Activated CD8-positive, alpha-beta memory T cell treated with anti-CD3 and anti-CD28 coated beads, Interleukin-2, amount 50 U/mL, for 24 hours (primary cell): ENCODE results near the gene CITED2.
"Not testable (repeated sequence)": the region's sequence is repeated elsewhere in the genome, so short reads cannot be mapped to it uniquely, and the experiment has no call there.

ENCODE experiments used
- DNase-seq: peaks from one replicate; pipeline ENCODE4 v3.0.0-alpha.2; 2020; ENCODE audit errors: extremely low read depth

Gene CITED2

GRCh38 chr6:139374357-139375225 lies at the start of gene CITED2:
Gene CITED2, minus strand, starts transcription at chr6:139374648. Its CDS starts 704 bp downstream, at chr6:139373944.
- peak; percentile 77 for DNase-seq

- DNase-seq: no peak
Measured at GRCh38 chr6:139423037-139423703, 48.7 kb upstream of the CITED2 start.

GRCh38 chr6:139422105-139423036 lies 47.9 kb upstream of the CITED2 start:
- DNase-seq: no peak

GRCh38 chr6:139418481-139419132 lies 44.2 kb upstream of the CITED2 start:
- no peak for DNase-seq

- DNase-seq: no peak
Measured at GRCh38 chr6:139416146-139416545, 41.7 kb upstream of the CITED2 start.

- DNase-seq: no peak
Measured at GRCh38 chr6:139415365-139415764, 40.9 kb upstream of the CITED2 start.

GRCh38 chr6:139412103-139412502 lies 37.7 kb upstream of the CITED2 start:
- DNase-seq: not testable (repeated sequence)

- DNase-seq: no peak
Measured at GRCh38 chr6:139409026-139409425, 34.6 kb upstream of the CITED2 start.

- no peak for DNase-seq
Measured at GRCh38 chr6:139407718-139408222, 33.3 kb upstream of the CITED2 start.

GRCh38 chr6:139406577-139407343 lies 32.3 kb upstream of the CITED2 start:
- DNase-seq: no peak

- no peak for DNase-seq
Measured at GRCh38 chr6:139402876-139403386, 28.5 kb upstream of the CITED2 start.

- no peak for DNase-seq
Measured at GRCh38 chr6:139398658-139399057, 24.2 kb upstream of the CITED2 start.

- DNase-seq: no peak
Measured at GRCh38 chr6:139395891-139396301, 21.4 kb upstream of the CITED2 start.

- DNase-seq: no peak
Measured at GRCh38 chr6:139395371-139395770, 20.9 kb upstream of the CITED2 start.

GRCh38 chr6:139394027-139394649 lies 19.7 kb upstream of the CITED2 start:
- DNase-seq: no peak

- DNase-seq: no peak
Measured at GRCh38 chr6:139392794-139393193, 18.3 kb upstream of the CITED2 start.

GRCh38 chr6:139391709-139392108 lies 17.3 kb upstream of the CITED2 start:
- DNase-seq: no peak

GRCh38 chr6:139390447-139390846 lies 16.0 kb upstream of the CITED2 start:
- no peak for DNase-seq

GRCh38 chr6:139388384-139388783 lies 13.9 kb upstream of the CITED2 start:
- DNase-seq: no peak

- no peak for DNase-seq
Measured at GRCh38 chr6:139386404-139386803, 12.0 kb upstream of the CITED2 start.
